ENCODE results near the gene DEAF1. TPM values are rescaled to one million over a fixed set of nuclear protein-coding genes. Genes with fewer than 3 reads are reported as not detected.

Gene DEAF1
- total RNA-seq, 4 donors from 2014 or later: 61.8 to 103 (median 87.6) TPM

- Histone ChIP-seq H3K9me3 (no peaks in the 10 kb centered on the region), H3K4me3 (replicated peaks in 1 of 3) (no peak overlapping the region), H3K27ac (no peak overlapping the region), H3K4me1 (no peaks in the 10 kb centered on the region), H3K36me3 (peaks cover 70 to 83% of the 10 kb centered on the region in 2 donors), H3K27me3 (no peaks in the 10 kb centered on the region)
- intact Hi-C loops (cut with DNase I): no loop called here
- TF ChIP-seq POLR2A (IDR thresholded peaks at IDR 0.05): no peak
- TF ChIP-seq CTCF (IDR thresholded peaks at IDR 0.05): no peak
- DNase-seq: no peak
- 85 to 87% methylated on average over 4 to 10 of the region's 29 CpGs for WGBS, 2 donors
Observed at GRCh38 chr11:597166-597725, 97.8 kb downstream of the DEAF1 start.

- Histone ChIP-seq H3K36me3 (peaks cover 68 to 79% of the 10 kb centered on the region in 2 donors), H3K9me3 (no peaks in the 10 kb centered on the region), H3K4me1 (no peaks in the 10 kb centered on the region), H3K4me3 (replicated peaks in 1 of 3) (no peak overlapping the region), H3K27me3 (no peaks in the 10 kb centered on the region), H3K27ac (no peak overlapping the region)
- WGBS, 2 donors: 85 to 95% methylated on average over 9 of the region's 10 CpGs
- no peak for DNase-seq
- intact Hi-C loops (cut with DNase I): no loop called here
- no peak for TF ChIP-seq POLR2A (IDR thresholded peaks at IDR 0.05)
- TF ChIP-seq CTCF (IDR thresholded peaks at IDR 0.05): no peak
Observed at GRCh38 chr11:596374-596773, 98.6 kb downstream of the DEAF1 start.

GRCh38 chr11:595400-595799 lies 99.6 kb downstream of the DEAF1 start:
- no peak overlapping the region for H3K27ac ChIP-seq
- no peak for DNase-seq
- H3K27me3 ChIP-seq: no peaks in the 10 kb centered on the region
- 93 to 96% methylated on average over 6 to 9 of the region's 10 CpGs for WGBS, 2 donors
- no peaks in the 10 kb centered on the region for H3K9me3 ChIP-seq
- intact Hi-C loops (cut with DNase I): no loop called here
- TF ChIP-seq POLR2A (IDR thresholded peaks at IDR 0.05) (no peak), CTCF (IDR thresholded peaks at IDR 0.05) (no peak)
- no peaks in the 10 kb centered on the region for H3K4me1 ChIP-seq
- peaks cover 66 to 78% of the 10 kb centered on the region in 2 donors for H3K36me3 ChIP-seq
- H3K4me3 ChIP-seq (replicated peaks in 1 of 3): no peak overlapping the region

Other genes with a start within 250 kb of the DEAF1 start
- gene PTDSS2, start 244.9 kb downstream of the DEAF1 start, total RNA-seq: 10 to 100 TPM; 40.8 to 69.9 (median 41.7) TPM
- 100 to 1,000 TPM; 191 to 259 (median 231) TPM for gene RNH1, start 188.0 kb downstream of the DEAF1 start, total RNA-seq
- gene HRAS, start 159.6 kb downstream of the DEAF1 start, total RNA-seq: 10 to 100 TPM; 16.9 to 41.3 (median 29.9) TPM
- gene LRRC56, start 157.7 kb downstream of the DEAF1 start, total RNA-seq: 1 to 10 TPM; 1.7 to 2.6 (median 2.3) TPM
- gene LMNTD2, start 134.5 kb downstream of the DEAF1 start, total RNA-seq: 1 to 10 TPM; 4.2 to 8.8 (median 6.6) TPM
- gene RASSF7, start 134.3 kb downstream of the DEAF1 start, total RNA-seq: 10 to 100 TPM; 18.6 to 60.0 (median 24.8) TPM
- gene PHRF1, start 118.8 kb downstream of the DEAF1 start, total RNA-seq: 10 to 100 TPM; 18.3 to 31.0 (median 19.3) TPM
- 10 to 100 TPM; 15.4 to 42.4 (median 29.1) TPM for gene IRF7, start 79.3 kb downstream of the DEAF1 start, total RNA-seq
- gene CDHR5, start 70.3 kb downstream of the DEAF1 start, total RNA-seq: not detected
- gene SCT, start 68.0 kb downstream of the DEAF1 start, total RNA-seq: not detected
- gene DRD4, start 58.0 kb downstream of the DEAF1 start, total RNA-seq: under 1 TPM in 2 of 4 donors, not detected in 2; 0.88 to 0.89 TPM
- gene TMEM80, start 594 bp upstream of the DEAF1 start, total RNA-seq: 100 to 1,000 TPM in 1 of 4 donors, 10 to 100 TPM in 3; 57.3 to 103 (median 67.7) TPM
- 100 to 1,000 TPM; 185 to 259 (median 195) TPM for gene EPS8L2, start 11.0 kb upstream of the DEAF1 start, total RNA-seq
- gene TALDO1, start 52.2 kb upstream of the DEAF1 start, total RNA-seq: 100 to 1,000 TPM; 300 to 965 (median 558) TPM
- gene GATD1, start 82.3 kb upstream of the DEAF1 start, total RNA-seq: 10 to 100 TPM; 27.4 to 47.6 (median 35.5) TPM
- gene CEND1, start 94.9 kb upstream of the DEAF1 start, total RNA-seq: under 1 TPM in 2 of 4 donors, not detected in 2; 0.44 to 0.45 TPM
- 10 to 100 TPM in 1 of 4 donors, 1 to 10 TPM in 3; 5.1 to 13.1 (median 7.8) TPM for gene SLC25A22, start 103.1 kb upstream of the DEAF1 start, total RNA-seq
- 10 to 100 TPM; 11.9 to 33.2 (median 16.1) TPM for gene PIDD1, start 110.0 kb upstream of the DEAF1 start, total RNA-seq
- 100 to 1,000 TPM; 172 to 526 (median 290) TPM for gene RPLP2, start 114.7 kb upstream of the DEAF1 start, total RNA-seq
- 10 to 100 TPM; 35.8 to 95.0 (median 57.6) TPM for gene PNPLA2, start 123.7 kb upstream of the DEAF1 start, total RNA-seq
- 10 to 100 TPM in 2 of 4 donors, 1 to 10 TPM in 2; 4.1 to 21.2 (median 12.3) TPM for gene CRACR2B, start 132.7 kb upstream of the DEAF1 start, total RNA-seq
- gene CD151, start 137.7 kb upstream of the DEAF1 start, total RNA-seq: 100 to 1,000 TPM; 135 to 326 (median 298) TPM
- 10 to 100 TPM; 17.9 to 89.2 (median 52.4) TPM for gene POLR2L, start 147.3 kb upstream of the DEAF1 start, total RNA-seq
- gene TSPAN4, start 147.6 kb upstream of the DEAF1 start, total RNA-seq: 100 to 1,000 TPM in 2 of 4 donors, 10 to 100 TPM in 2; 86.1 to 127 (median 107) TPM
- gene CHID1, start 215.6 kb upstream of the DEAF1 start, total RNA-seq: 100 to 1,000 TPM in 2 of 4 donors, 10 to 100 TPM in 2; 75.0 to 144 (median 93.8) TPM
- gene AP2A2, start 230.6 kb upstream of the DEAF1 start, total RNA-seq: 10 to 100 TPM; 37.2 to 67.3 (median 54.1) TPM